KMS-11 (cell line): ENCODE data around the gene UGT1A7.

Experiments
- H2AFZ ChIP-seq: fragments of 200-600 bp; sonication (generic); 2 replicates; pipeline ENCODE4 v1.6.1; 2016; ENCODE audit warnings: antibody characterized with exemption, mixed run types, low read depth
- H3K27ac ChIP-seq: fragments of 200-600 bp; sonication (generic); 2 replicates; pipeline ENCODE4 v1.6.1; 2016; ENCODE audit warnings: mild to moderate bottlenecking, mixed run types
- H3K27me3 ChIP-seq: fragments of 200-600 bp; sonication (generic); 2 replicates; pipeline ENCODE4 v1.6.1; 2017; ENCODE audit warnings: mild to moderate bottlenecking, low read depth, mixed run types, moderate library complexity; ENCODE audit not compliant: insufficient read depth
- H3K36me3 ChIP-seq: fragments of 200-600 bp; sonication (generic); 2 replicates; pipeline ENCODE4 v1.6.1; 2017; ENCODE audit warnings: mild to moderate bottlenecking, mixed run types; ENCODE audit not compliant: insufficient read depth
- H3K4me1 ChIP-seq: fragments of 200-600 bp; sonication (generic); 2 replicates; pipeline ENCODE4 v1.6.1; 2016; ENCODE audit warnings: mild to moderate bottlenecking, low read depth, mixed run types; ENCODE audit not compliant: poor library complexity, severe bottlenecking
- H3K4me2 ChIP-seq: fragments of 200-600 bp; sonication (generic); 2 replicates; pipeline ENCODE4 v1.7.0; 2016; ENCODE audit warnings: mild to moderate bottlenecking, mixed run types
- H3K4me3 ChIP-seq: fragments of 200-600 bp; sonication (generic); IDR thresholded peaks from 2 replicates; pipeline ENCODE4 v1.6.1; 2017; ENCODE audit warnings: low read depth, low read length, mixed read lengths; ENCODE audit not compliant: insufficient read depth
- H3K79me2 ChIP-seq: fragments of 200-600 bp; sonication (generic); 2 replicates; pipeline ENCODE4 v1.6.1; 2016; ENCODE audit warnings: low read depth, mixed run types; ENCODE audit not compliant: insufficient read depth
- H3K9ac ChIP-seq: fragments of 200-600 bp; sonication (generic); 2 replicates; pipeline ENCODE4 v1.6.1; 2016; ENCODE audit warnings: mild to moderate bottlenecking, mixed run types
- H4K20me1 ChIP-seq: fragments of 200-600 bp; sonication (generic); 2 replicates; pipeline ENCODE4 v1.6.1; 2016; ENCODE audit warnings: mild to moderate bottlenecking, mixed run types; ENCODE audit not compliant: insufficient read depth
- CTCF ChIP-seq: fragments of 200-600 bp; sonication (generic); conservative IDR thresholded peaks from 2 replicates; pipeline ENCODE4 v1.6.1; 2017; ENCODE audit warnings: low read depth, mild to moderate bottlenecking, antibody characterized with exemption, low read length, moderate library complexity, mixed read lengths

Gene UGT1A7

DNA sequence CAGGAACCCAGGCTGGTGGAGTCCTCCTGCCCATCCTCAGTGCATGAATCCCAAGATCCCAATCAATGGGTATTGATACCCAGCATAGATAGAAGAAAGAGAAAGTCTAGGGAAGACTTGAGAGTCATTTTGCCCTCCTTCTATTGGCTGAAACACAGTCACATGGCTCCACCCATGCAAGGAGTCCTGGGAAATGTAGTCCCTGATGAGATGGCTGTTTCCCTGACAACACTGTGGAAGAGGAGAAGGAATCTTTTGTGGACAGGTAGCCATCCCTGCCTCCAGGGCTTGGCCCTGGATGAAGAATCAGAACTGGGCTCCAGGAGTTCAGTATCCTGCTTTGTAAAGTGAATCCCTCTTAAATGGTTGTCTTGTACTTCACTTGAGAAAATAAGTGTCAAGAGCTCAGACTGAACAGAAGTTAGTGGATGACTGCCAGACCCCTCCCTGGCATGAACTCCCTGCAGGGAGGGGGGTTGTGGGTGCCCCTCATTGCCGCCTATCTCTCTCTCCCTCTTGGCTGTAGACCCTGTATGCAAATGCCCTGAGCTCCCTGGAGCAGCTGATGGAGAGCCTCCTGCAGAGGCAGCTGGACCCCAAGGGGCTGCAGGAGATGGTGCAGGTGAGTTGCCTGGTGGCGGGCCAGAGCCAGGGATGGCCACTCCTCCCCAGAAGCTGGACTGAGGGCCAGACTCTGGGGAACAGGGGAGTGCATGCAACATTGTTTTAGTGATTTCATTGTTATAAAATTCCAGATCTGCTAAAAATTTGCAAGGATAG lies 132.5 kb downstream of the UGT1A7 start:
- Histone ChIP-seq H2AFZ (no peak overlapping the region), H3K4me2 (no peak overlapping the region)
- TF ChIP-seq CTCF: no peak

GRCh38 chr2:233815861-233816260 lies 134.2 kb downstream of the UGT1A7 start:
- no peak for TF ChIP-seq CTCF
- Histone ChIP-seq H3K4me2 (no peak overlapping the region), H4K20me1 (no peaks in the 10 kb centered on the region), H3K4me1 (no peaks in the 10 kb centered on the region), H3K27me3 (no peaks in the 10 kb centered on the region), H3K4me3 (no peak overlapping the region), H2AFZ (no peak overlapping the region), H3K27ac (no peak overlapping the region), H3K36me3 (no peaks in the 10 kb centered on the region), H3K79me2 (no peaks in the 10 kb centered on the region), H3K9ac (no peak overlapping the region)

More for the DNA sequence above, 132.5 kb downstream of the UGT1A7 start:
- Histone ChIP-seq H3K79me2 (no peaks in the 10 kb centered on the region), H4K20me1 (no peaks in the 10 kb centered on the region), H3K9ac (no peak overlapping the region), H3K27ac (no peak overlapping the region), H3K27me3 (no peaks in the 10 kb centered on the region), H3K4me3 (no peak overlapping the region), H3K36me3 (no peaks in the 10 kb centered on the region), H3K4me1 (no peaks in the 10 kb centered on the region)

- no peaks in the 10 kb centered on the region for H4K20me1 ChIP-seq
- TF ChIP-seq CTCF: no peak
- no peak overlapping the region for H3K4me2 ChIP-seq
- H3K27me3 ChIP-seq: no peaks in the 10 kb centered on the region
- no peak overlapping the region for H3K27ac ChIP-seq
- no peak overlapping the region for H3K9ac ChIP-seq
- H3K79me2 ChIP-seq: no peaks in the 10 kb centered on the region
- H2AFZ ChIP-seq: no peak overlapping the region
- H3K4me1 ChIP-seq: no peaks in the 10 kb centered on the region
- H3K4me3 ChIP-seq: no peak overlapping the region
- H3K36me3 ChIP-seq: no peaks in the 10 kb centered on the region
Observed at GRCh38 chr2:233816334-233816733, 134.6 kb downstream of the UGT1A7 start.

DNA sequence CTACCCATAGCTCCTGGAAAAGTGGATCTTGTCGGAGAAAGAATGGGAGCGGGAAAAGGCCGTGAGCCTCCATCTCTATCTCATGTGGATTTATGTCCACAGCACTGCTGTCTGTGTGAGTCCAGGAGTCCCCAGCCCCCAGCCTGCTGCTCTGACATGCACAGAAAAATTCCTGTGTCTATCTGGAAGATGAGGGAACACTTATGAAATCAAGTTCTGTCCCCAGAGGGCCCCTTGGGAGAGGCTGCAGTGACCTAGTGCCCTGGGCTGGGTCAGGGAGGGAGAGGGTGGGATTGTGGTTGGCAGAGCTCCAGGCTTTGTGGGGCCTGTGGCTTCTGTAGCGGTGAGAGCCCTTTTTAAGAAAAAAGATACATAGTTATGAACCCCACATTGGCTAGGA lies 135.1 kb downstream of the UGT1A7 start:
- Histone ChIP-seq H3K4me1 (no peaks in the 10 kb centered on the region), H3K9ac (no peak overlapping the region), H3K4me2 (no peak overlapping the region), H2AFZ (no peak overlapping the region), H3K27me3 (no peaks in the 10 kb centered on the region), H4K20me1 (no peaks in the 10 kb centered on the region), H3K27ac (no peak overlapping the region), H3K79me2 (no peaks in the 10 kb centered on the region), H3K36me3 (no peaks in the 10 kb centered on the region), H3K4me3 (no peak overlapping the region)
- TF ChIP-seq CTCF: no peak
